GM23338 (cell line): ENCODE results near the gene MLEC. TPM values are rescaled to one million over a fixed set of nuclear protein-coding genes. Genes with fewer than 3 reads are reported as not detected.

Experiments used
- ATAC-seq: fragments of 200-7000 bp; cut with Tn5 transposase; 3 replicates; pipeline ENCODE4 v1.9.1; 2020
- DNase-seq: peaks from one replicate; pipeline ENCODE4 v3.0.0-alpha.2; 2015; ENCODE audit warnings: low spot score
- H2AFZ ChIP-seq: fragments of 200-600 bp; sonication (generic); 2 replicates; pipeline ENCODE4 v1.8.0; 2016; ENCODE audit warnings: antibody characterized with exemption, mild to moderate bottlenecking, moderate library complexity
- H3F3A ChIP-seq: fragments of 200-600 bp; sonication (generic); replicated peaks from 2 replicates; pipeline ENCODE4 v1.8.0; 2017; ENCODE audit warnings: antibody characterized with exemption, mixed run types, low read depth
- H3K27ac ChIP-seq: fragments of 200-600 bp; sonication (generic); 2 replicates; pipeline ENCODE4 v1.6.1; 2016; ENCODE audit warnings: low read depth
- H3K27me3 ChIP-seq: fragments of 200-600 bp; sonication (generic); 2 replicates; pipeline ENCODE4 v1.8.0; 2016; ENCODE audit warnings: mild to moderate bottlenecking, mixed run types, moderate library complexity; ENCODE audit not compliant: insufficient read depth
- H3K36me3 ChIP-seq: fragments of 200-600 bp; sonication (generic); 2 replicates; pipeline ENCODE4 v1.8.0; 2016; ENCODE audit warnings: mild to moderate bottlenecking; ENCODE audit not compliant: insufficient read depth
- H3K4me1 ChIP-seq: fragments of 200-600 bp; sonication (generic); 2 replicates; pipeline ENCODE4 v1.8.0; 2016; ENCODE audit warnings: mild to moderate bottlenecking, moderate library complexity; ENCODE audit not compliant: insufficient read depth
- H3K4me2 ChIP-seq: fragments of 200-600 bp; sonication (generic); 2 replicates; pipeline ENCODE4 v1.7.1; 2017; ENCODE audit warnings: mixed run types
- H3K4me3 ChIP-seq: fragments of 200-600 bp; sonication (generic); 2 replicates; pipeline ENCODE4 v1.6.1; 2016; ENCODE audit warnings: mixed run types
- H3K79me2 ChIP-seq: fragments of 200-600 bp; sonication (generic); replicated peaks from 2 replicates; pipeline ENCODE4 v1.8.0; 2017; ENCODE audit warnings: mild to moderate bottlenecking; ENCODE audit not compliant: insufficient read depth
- H3K9me2 ChIP-seq: fragments of 200-600 bp; sonication (generic); 2 replicates; pipeline ENCODE4 v1.8.0; 2017; ENCODE audit not compliant: insufficient read depth
- H4K20me1 ChIP-seq: fragments of 200-600 bp; sonication (generic); replicated peaks from 2 replicates; pipeline ENCODE4 v1.8.0; 2017; ENCODE audit warnings: mild to moderate bottlenecking; ENCODE audit not compliant: insufficient read depth
- H3K27ac Mint-ChIP-seq: 2 replicates; pipeline ENCODE4 v1.8.0; 2020; ENCODE audit warnings: inconsistent platforms, mild to moderate bottlenecking, moderate library complexity, mixed read lengths
- H3K27me3 Mint-ChIP-seq: 3 replicates; pipeline ENCODE4 v1.8.0; 2022; ENCODE audit warnings: low read depth, mild to moderate bottlenecking, moderate library complexity, mixed read lengths, inconsistent platforms; ENCODE audit not compliant: insufficient read depth, poor library complexity
- H3K36me3 Mint-ChIP-seq: 3 replicates; pipeline ENCODE4 v1.8.0; 2021; ENCODE audit warnings: low read depth, mild to moderate bottlenecking, inconsistent platforms, moderate library complexity, mixed read lengths
- H3K4me1 Mint-ChIP-seq: 3 replicates; pipeline ENCODE4 v1.8.0; 2020; ENCODE audit warnings: mild to moderate bottlenecking, inconsistent platforms, mixed read lengths
- H3K4me3 Mint-ChIP-seq: 3 replicates; pipeline ENCODE4 v1.8.0; 2021; ENCODE audit warnings: moderate library complexity, mild to moderate bottlenecking, inconsistent platforms, mixed read lengths
- H3K9me3 Mint-ChIP-seq: 3 replicates; pipeline ENCODE4 v1.8.0; 2020; ENCODE audit warnings: moderate library complexity, mild to moderate bottlenecking, inconsistent platforms, mixed read lengths
- CREB1 ChIP-seq: fragments of 250-450 bp; sonication (Bioruptor Pico); IDR thresholded peaks from 2 replicates; pipeline ENCODE4 v1.5.0; 2020; ENCODE audit warnings: low read depth, mild to moderate bottlenecking, moderate library complexity
- EZH2 ChIP-seq: fragments of 200-600 bp; sonication (generic); IDR thresholded peaks from one replicate; pipeline ENCODE4 v1.8.0; 2017; ENCODE audit warnings: antibody characterized with exemption, mild to moderate bottlenecking, low read depth; ENCODE audit not compliant: unreplicated experiment
- EZH2phosphoT487 ChIP-seq: fragments of 200-600 bp; sonication (generic); IDR thresholded peaks from one replicate; pipeline ENCODE4 v1.8.1; 2018; ENCODE audit warnings: antibody characterized with exemption; ENCODE audit not compliant: unreplicated experiment
- JUNB ChIP-seq: IDR thresholded peaks from one replicate; pipeline ENCODE4 v1.6.1; 2016; ENCODE audit warnings: antibody characterized with exemption; ENCODE audit not compliant: unreplicated experiment
- NANOG ChIP-seq: IDR thresholded peaks from 2 replicates; pipeline ENCODE4 v1.6.1; 2016; ENCODE audit warnings: antibody characterized with exemption, borderline replicate concordance
- POLR2AphosphoS5 ChIP-seq: IDR thresholded peaks from 2 replicates; pipeline ENCODE4 v1.6.1; 2016; ENCODE audit warnings: antibody characterized with exemption, low read depth
- STAT1 ChIP-seq: IDR thresholded peaks from one replicate; pipeline ENCODE4 v1.6.1; 2016; ENCODE audit warnings: antibody characterized with exemption; ENCODE audit not compliant: unreplicated experiment
- ZNF114 ChIP-seq: fragments of 250-450 bp; sonication (Bioruptor Pico); IDR thresholded peaks from 2 replicates; pipeline ENCODE4 v1.5.0; 2020; ENCODE audit warnings: mild to moderate bottlenecking, moderate library complexity
- ZNF331 ChIP-seq: fragments of 250-450 bp; sonication (Bioruptor Pico); IDR thresholded peaks from 2 replicates; pipeline ENCODE4 v1.5.0; 2020; ENCODE audit warnings: low read depth, mild to moderate bottlenecking, moderate library complexity
- polyA plus RNA-seq: library from polyadenylated mRNA; unstranded; fragments of >200 nt; fragmentation: Nextera tagmentation; extraction: Ambion mirVana; gene quantifications from 2 replicates; pipeline ENCODE4 v1.2.1, GENCODE V29; 2016
- total RNA-seq: library from RNA; depleted of rRNA; stranded (reverse); fragments of >200 nt; shearing (Covaris generic); gene quantifications from 2 replicates; pipeline ENCODE4 v1.2.3, GENCODE V29; 2014
- TF ChIP-seq, protein P1 (sequence below): fragments of 250-450 bp; sonication (Bioruptor Pico); IDR thresholded peaks from 2 replicates; pipeline ENCODE4 v1.5.0; 2020; ENCODE audit warnings: mild to moderate bottlenecking, moderate library complexity
- TF ChIP-seq, protein P2 (sequence below): IDR thresholded peaks from 2 replicates; pipeline ENCODE4 v1.6.1; 2016; ENCODE audit warnings: antibody characterized with exemption
- TF ChIP-seq, protein P3 (sequence below), 2 experiments: fragments of 200-600 bp in 1 of 2; sonication (generic) in 1 of 2; conservative IDR thresholded peaks; 2 replicates each; pipeline versions ENCODE4 v1.5.1 to v1.6.1; 2016 to 2017; ENCODE audit warnings: antibody characterized with exemption in 2 of 2, low read depth in 2 of 2, mild to moderate bottlenecking in 2 of 2, moderate library complexity in 1 of 2
- TF ChIP-seq, protein P4 (sequence below): IDR thresholded peaks from one replicate; pipeline ENCODE4 v1.6.1; 2018; ENCODE audit warnings: antibody characterized with exemption; ENCODE audit not compliant: unreplicated experiment

MLEC gene
- total and polyA plus RNA-seq, 2 experiments from 2014 or later = 225 to 264 TPM

DNA sequence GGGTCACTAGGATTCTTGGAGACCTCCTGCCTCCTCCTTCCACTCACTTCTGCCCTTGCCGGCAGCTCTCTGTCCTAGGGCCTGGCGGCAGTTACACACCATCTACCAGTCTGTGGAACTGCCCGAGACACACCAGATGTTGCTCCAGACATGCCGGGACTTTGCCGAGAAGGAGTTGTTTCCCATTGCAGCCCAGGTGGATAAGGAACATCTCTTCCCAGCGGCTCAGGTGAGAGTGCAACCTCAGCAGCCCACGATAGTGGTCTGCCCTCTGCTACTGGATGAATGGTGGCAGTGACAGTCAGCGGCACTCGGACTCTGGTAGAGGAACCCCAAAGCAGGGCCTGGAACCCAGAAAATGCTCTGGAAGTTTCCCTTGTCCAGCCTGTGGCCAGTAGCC is 40.0 kb downstream of the MLEC start:
- Histone ChIP-seq H3K36me3 (peaks cover 8% of the 10 kb centered on the region), H4K20me1 (peaks cover 14% of the 10 kb centered on the region; the same call in 1 of the 2 replicates), H3K9me2 (no peaks in the 10 kb centered on the region), H3F3A (peaks cover 20% of the 10 kb centered on the region), H3K4me1 (peaks cover 11% of the 10 kb centered on the region), H3K27me3 (no peaks in the 10 kb centered on the region), H3K79me2 (no peaks in the 10 kb centered on the region), H2AFZ (no peak overlapping the region), H3K4me3 (no peak overlapping the region), H3K4me2 (no peak overlapping the region), H3K27ac (no peak overlapping the region)
- Mint-ChIP-seq H3K36me3 (peaks cover 35% of the 10 kb centered on the region), H3K27me3 (peaks cover 4% of the 10 kb centered on the region), H3K4me3 (no peak overlapping the region), H3K4me1 (peaks cover 15% of the 10 kb centered on the region), H3K9me3 (peaks cover 3% of the 10 kb centered on the region; the same call in 2 of the 3 replicates), H3K27ac (no peak overlapping the region)
- TF ChIP-seq, protein P1, sequence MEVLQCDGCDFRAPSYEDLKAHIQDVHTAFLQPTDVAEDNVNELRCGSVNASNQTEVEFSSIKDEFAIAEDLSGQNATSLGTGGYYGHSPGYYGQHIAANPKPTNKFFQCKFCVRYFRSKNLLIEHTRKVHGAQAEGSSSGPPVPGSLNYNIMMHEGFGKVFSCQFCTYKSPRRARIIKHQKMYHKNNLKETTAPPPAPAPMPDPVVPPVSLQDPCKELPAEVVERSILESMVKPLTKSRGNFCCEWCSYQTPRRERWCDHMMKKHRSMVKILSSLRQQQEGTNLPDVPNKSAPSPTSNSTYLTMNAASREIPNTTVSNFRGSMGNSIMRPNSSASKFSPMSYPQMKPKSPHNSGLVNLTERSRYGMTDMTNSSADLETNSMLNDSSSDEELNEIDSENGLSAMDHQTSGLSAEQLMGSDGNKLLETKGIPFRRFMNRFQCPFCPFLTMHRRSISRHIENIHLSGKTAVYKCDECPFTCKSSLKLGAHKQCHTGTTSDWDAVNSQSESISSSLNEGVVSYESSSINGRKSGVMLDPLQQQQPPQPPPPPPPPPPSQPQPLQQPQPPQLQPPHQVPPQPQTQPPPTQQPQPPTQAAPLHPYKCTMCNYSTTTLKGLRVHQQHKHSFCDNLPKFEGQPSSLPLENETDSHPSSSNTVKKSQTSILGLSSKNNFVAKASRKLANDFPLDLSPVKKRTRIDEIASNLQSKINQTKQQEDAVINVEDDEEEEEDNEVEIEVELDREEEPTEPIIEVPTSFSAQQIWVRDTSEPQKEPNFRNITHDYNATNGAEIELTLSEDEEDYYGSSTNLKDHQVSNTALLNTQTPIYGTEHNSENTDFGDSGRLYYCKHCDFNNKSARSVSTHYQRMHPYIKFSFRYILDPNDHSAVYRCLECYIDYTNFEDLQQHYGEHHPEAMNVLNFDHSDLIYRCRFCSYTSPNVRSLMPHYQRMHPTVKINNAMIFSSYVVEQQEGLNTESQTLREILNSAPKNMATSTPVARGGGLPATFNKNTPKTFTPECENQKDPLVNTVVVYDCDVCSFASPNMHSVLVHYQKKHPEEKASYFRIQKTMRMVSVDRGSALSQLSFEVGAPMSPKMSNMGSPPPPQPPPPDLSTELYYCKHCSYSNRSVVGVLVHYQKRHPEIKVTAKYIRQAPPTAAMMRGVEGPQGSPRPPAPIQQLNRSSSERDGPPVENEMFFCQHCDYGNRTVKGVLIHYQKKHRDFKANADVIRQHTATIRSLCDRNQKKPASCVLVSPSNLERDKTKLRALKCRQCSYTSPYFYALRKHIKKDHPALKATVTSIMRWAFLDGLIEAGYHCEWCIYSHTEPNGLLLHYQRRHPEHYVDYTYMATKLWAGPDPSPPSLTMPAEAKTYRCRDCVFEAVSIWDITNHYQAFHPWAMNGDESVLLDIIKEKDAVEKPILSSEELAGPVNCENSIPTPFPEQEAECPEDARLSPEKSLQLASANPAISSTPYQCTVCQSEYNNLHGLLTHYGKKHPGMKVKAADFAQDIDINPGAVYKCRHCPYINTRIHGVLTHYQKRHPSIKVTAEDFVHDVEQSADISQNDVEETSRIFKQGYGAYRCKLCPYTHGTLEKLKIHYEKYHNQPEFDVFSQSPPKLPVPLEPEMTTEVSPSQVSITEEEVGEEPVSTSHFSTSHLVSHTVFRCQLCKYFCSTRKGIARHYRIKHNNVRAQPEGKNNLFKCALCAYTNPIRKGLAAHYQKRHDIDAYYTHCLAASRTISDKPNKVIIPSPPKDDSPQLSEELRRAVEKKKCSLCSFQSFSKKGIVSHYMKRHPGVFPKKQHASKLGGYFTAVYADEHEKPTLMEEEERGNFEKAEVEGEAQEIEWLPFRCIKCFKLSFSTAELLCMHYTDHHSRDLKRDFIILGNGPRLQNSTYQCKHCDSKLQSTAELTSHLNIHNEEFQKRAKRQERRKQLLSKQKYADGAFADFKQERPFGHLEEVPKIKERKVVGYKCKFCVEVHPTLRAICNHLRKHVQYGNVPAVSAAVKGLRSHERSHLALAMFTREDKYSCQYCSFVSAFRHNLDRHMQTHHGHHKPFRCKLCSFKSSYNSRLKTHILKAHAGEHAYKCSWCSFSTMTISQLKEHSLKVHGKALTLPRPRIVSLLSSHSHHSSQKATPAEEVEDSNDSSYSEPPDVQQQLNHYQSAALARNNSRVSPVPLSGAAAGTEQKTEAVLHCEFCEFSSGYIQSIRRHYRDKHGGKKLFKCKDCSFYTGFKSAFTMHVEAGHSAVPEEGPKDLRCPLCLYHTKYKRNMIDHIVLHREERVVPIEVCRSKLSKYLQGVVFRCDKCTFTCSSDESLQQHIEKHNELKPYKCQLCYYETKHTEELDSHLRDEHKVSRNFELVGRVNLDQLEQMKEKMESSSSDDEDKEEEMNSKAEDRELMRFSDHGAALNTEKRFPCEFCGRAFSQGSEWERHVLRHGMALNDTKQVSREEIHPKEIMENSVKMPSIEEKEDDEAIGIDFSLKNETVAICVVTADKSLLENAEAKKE (CRISPR knock-in tag) = no peak
- TF ChIP-seq EZH2phosphoT487 (no peak), POLR2AphosphoS5 (no peak), CREB1 (CRISPR knock-in tag) (no peak), ZNF114 (CRISPR knock-in tag) (no peak), NANOG (no peak), JUNB (no peak), EZH2 (no peak), STAT1 (no peak), ZNF331 (CRISPR knock-in tag) (no peak)
- TF ChIP-seq, protein P2, sequence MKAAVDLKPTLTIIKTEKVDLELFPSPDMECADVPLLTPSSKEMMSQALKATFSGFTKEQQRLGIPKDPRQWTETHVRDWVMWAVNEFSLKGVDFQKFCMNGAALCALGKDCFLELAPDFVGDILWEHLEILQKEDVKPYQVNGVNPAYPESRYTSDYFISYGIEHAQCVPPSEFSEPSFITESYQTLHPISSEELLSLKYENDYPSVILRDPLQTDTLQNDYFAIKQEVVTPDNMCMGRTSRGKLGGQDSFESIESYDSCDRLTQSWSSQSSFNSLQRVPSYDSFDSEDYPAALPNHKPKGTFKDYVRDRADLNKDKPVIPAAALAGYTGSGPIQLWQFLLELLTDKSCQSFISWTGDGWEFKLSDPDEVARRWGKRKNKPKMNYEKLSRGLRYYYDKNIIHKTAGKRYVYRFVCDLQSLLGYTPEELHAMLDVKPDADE = no peak
- TF ChIP-seq, protein P3, sequence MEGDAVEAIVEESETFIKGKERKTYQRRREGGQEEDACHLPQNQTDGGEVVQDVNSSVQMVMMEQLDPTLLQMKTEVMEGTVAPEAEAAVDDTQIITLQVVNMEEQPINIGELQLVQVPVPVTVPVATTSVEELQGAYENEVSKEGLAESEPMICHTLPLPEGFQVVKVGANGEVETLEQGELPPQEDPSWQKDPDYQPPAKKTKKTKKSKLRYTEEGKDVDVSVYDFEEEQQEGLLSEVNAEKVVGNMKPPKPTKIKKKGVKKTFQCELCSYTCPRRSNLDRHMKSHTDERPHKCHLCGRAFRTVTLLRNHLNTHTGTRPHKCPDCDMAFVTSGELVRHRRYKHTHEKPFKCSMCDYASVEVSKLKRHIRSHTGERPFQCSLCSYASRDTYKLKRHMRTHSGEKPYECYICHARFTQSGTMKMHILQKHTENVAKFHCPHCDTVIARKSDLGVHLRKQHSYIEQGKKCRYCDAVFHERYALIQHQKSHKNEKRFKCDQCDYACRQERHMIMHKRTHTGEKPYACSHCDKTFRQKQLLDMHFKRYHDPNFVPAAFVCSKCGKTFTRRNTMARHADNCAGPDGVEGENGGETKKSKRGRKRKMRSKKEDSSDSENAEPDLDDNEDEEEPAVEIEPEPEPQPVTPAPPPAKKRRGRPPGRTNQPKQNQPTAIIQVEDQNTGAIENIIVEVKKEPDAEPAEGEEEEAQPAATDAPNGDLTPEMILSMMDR (conservative IDR thresholded peaks at IDR 0.05; ENCODE audit: low read depth in 2 of 2) = no peak
- TF ChIP-seq, protein P4, sequence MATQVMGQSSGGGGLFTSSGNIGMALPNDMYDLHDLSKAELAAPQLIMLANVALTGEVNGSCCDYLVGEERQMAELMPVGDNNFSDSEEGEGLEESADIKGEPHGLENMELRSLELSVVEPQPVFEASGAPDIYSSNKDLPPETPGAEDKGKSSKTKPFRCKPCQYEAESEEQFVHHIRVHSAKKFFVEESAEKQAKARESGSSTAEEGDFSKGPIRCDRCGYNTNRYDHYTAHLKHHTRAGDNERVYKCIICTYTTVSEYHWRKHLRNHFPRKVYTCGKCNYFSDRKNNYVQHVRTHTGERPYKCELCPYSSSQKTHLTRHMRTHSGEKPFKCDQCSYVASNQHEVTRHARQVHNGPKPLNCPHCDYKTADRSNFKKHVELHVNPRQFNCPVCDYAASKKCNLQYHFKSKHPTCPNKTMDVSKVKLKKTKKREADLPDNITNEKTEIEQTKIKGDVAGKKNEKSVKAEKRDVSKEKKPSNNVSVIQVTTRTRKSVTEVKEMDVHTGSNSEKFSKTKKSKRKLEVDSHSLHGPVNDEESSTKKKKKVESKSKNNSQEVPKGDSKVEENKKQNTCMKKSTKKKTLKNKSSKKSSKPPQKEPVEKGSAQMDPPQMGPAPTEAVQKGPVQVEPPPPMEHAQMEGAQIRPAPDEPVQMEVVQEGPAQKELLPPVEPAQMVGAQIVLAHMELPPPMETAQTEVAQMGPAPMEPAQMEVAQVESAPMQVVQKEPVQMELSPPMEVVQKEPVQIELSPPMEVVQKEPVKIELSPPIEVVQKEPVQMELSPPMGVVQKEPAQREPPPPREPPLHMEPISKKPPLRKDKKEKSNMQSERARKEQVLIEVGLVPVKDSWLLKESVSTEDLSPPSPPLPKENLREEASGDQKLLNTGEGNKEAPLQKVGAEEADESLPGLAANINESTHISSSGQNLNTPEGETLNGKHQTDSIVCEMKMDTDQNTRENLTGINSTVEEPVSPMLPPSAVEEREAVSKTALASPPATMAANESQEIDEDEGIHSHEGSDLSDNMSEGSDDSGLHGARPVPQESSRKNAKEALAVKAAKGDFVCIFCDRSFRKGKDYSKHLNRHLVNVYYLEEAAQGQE = no peak
- DNase-seq = no peak
- ATAC-seq = no peak
